ENCODE data around the gene FHL1.

FHL1 gene

GRCh38 chrX:136214551-136214950 is 67.2 kb downstream of the FHL1 start:
- H3K27ac ChIP-seq = no peak overlapping the region

GRCh38 chrX:136215559-136215958 is 68.2 kb downstream of the FHL1 start:
- Histone ChIP-seq H4K20me1 (ENCODE audit: insufficient read depth) (no peaks in the 10 kb centered on the region), H3K27ac (no peak overlapping the region), H3K4me1 (ENCODE audit: low read depth, poor library complexity, severe bottlenecking) (peaks cover 12% of the 10 kb centered on the region)

More at GRCh38 chrX:136214551-136214950, 67.2 kb downstream of the FHL1 start:
- H3K79me2 ChIP-seq (ENCODE audit: insufficient read depth, low read depth) = no peaks in the 10 kb centered on the region
- H4K20me1 ChIP-seq (ENCODE audit: insufficient read depth) = no peaks in the 10 kb centered on the region
- no peak for TF ChIP-seq CTCF (conservative IDR thresholded peaks at IDR 0.05; ENCODE audit: low read depth, low read length)
- H3K36me3 ChIP-seq (ENCODE audit: insufficient read depth) = no peaks in the 10 kb centered on the region
- H3K9ac ChIP-seq = no peak overlapping the region
- peaks cover 12% of the 10 kb centered on the region for H3K4me1 ChIP-seq (ENCODE audit: low read depth, poor library complexity, severe bottlenecking)
- no peaks in the 10 kb centered on the region for H3K27me3 ChIP-seq (ENCODE audit: insufficient read depth, low read depth)
- no peak overlapping the region for H2AFZ ChIP-seq (ENCODE audit: low read depth)
- no peak overlapping the region for H3K4me2 ChIP-seq
- no peak overlapping the region for H3K4me3 ChIP-seq (IDR thresholded peaks at IDR 0.05; ENCODE audit: insufficient read depth, low read depth, low read length)

GRCh38 chrX:136219893-136220292 is 72.6 kb downstream of the FHL1 start:
- Histone ChIP-seq H3K27me3 (ENCODE audit: insufficient read depth, low read depth) (no peaks in the 10 kb centered on the region), H3K79me2 (ENCODE audit: insufficient read depth, low read depth) (no peaks in the 10 kb centered on the region), H2AFZ (ENCODE audit: low read depth) (no peak overlapping the region), H3K4me2 (no peak overlapping the region), H3K9ac (no peak overlapping the region), H3K36me3 (ENCODE audit: insufficient read depth) (0 out of 2 replicates have a peak, but pooled peaks cover 2% of the 10 kb centered on the region), H3K4me3 (IDR thresholded peaks at IDR 0.05; ENCODE audit: insufficient read depth, low read depth, low read length) (no peak overlapping the region), H3K27ac (no peak overlapping the region), H3K4me1 (ENCODE audit: low read depth, poor library complexity, severe bottlenecking) (peaks cover 2% of the 10 kb centered on the region), H4K20me1 (ENCODE audit: insufficient read depth) (no peaks in the 10 kb centered on the region)
- TF ChIP-seq CTCF (conservative IDR thresholded peaks at IDR 0.05; ENCODE audit: low read depth, low read length) = no peak

More at GRCh38 chrX:136215559-136215958, 68.2 kb downstream of the FHL1 start:
- H2AFZ ChIP-seq (ENCODE audit: low read depth) = no peak overlapping the region
- 0 out of 2 replicates have a peak, but pooled peaks cover 2% of the 10 kb centered on the region for H3K36me3 ChIP-seq (ENCODE audit: insufficient read depth)
- H3K4me3 ChIP-seq (IDR thresholded peaks at IDR 0.05; ENCODE audit: insufficient read depth, low read depth, low read length) = no peak overlapping the region
- H3K27me3 ChIP-seq (ENCODE audit: insufficient read depth, low read depth) = no peaks in the 10 kb centered on the region
- H3K4me2 ChIP-seq = no peak overlapping the region
- H3K79me2 ChIP-seq (ENCODE audit: insufficient read depth, low read depth) = no peaks in the 10 kb centered on the region
- no peak for TF ChIP-seq CTCF (conservative IDR thresholded peaks at IDR 0.05; ENCODE audit: low read depth, low read length)
- H3K9ac ChIP-seq = no peak overlapping the region

- Histone ChIP-seq H3K4me2 (no peak overlapping the region), H3K79me2 (ENCODE audit: insufficient read depth, low read depth) (no peaks in the 10 kb centered on the region), H4K20me1 (ENCODE audit: insufficient read depth) (no peaks in the 10 kb centered on the region), H3K4me1 (ENCODE audit: low read depth, poor library complexity, severe bottlenecking) (no peaks in the 10 kb centered on the region), H3K27ac (no peak overlapping the region), H3K9ac (no peak overlapping the region), H3K4me3 (IDR thresholded peaks at IDR 0.05; ENCODE audit: insufficient read depth, low read depth, low read length) (no peak overlapping the region), H2AFZ (ENCODE audit: low read depth) (no peak overlapping the region), H3K27me3 (ENCODE audit: insufficient read depth, low read depth) (no peaks in the 10 kb centered on the region), H3K36me3 (ENCODE audit: insufficient read depth) (0 out of 2 replicates have a peak, but pooled peaks cover 2% of the 10 kb centered on the region)
- TF ChIP-seq CTCF (conservative IDR thresholded peaks at IDR 0.05; ENCODE audit: low read depth, low read length) = no peak
These were observed 73.2 kb downstream of the FHL1 start for GRCh38 chrX:136220540-136220939.
